Activated T-cell treated with anti-CD3 and anti-CD28 coated beads for 1 hour (primary cell): ENCODE results near the gene LRRK1.

ENCODE experiments used
- DNase-seq: peaks from one replicate; pipeline ENCODE4 v3.0.0-alpha.2; 2020; ENCODE audit warnings: low read depth

Gene LRRK1

DNA sequence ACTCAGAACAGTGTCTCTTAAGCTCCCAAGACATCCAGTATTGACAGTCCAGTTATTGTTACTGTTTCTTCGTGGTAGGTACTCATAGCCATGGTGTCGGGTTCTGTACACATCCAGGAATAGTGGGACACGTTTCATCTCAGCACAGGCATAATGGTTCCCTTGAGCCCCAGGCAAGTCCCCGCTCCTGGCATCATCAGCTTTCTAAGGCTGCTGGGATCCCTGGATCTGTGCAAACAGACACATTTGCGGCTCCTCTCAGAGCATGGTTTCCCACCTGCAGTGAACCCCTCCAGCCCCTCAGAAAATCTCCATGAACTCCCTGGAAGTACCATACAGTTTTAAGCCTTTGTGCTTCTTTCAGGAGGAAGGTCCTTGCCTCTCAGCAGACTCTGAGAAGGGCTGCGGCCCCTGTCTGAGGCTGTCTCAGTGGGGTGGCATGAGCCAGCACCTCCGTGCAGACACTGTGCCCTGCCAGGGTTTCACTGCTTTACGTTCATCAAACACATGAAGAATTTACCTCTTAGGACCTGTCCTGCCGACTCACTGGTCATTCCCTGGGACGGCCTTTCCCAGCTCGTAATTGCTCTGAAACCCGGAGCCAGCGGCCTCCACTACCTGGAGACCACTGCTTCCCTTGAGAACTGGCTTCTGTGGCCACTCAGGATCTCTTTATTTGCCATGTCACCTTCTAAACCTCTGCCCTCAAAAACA lies 124.9 kb downstream of the LRRK1 start:
- no peak for DNase-seq

DNA sequence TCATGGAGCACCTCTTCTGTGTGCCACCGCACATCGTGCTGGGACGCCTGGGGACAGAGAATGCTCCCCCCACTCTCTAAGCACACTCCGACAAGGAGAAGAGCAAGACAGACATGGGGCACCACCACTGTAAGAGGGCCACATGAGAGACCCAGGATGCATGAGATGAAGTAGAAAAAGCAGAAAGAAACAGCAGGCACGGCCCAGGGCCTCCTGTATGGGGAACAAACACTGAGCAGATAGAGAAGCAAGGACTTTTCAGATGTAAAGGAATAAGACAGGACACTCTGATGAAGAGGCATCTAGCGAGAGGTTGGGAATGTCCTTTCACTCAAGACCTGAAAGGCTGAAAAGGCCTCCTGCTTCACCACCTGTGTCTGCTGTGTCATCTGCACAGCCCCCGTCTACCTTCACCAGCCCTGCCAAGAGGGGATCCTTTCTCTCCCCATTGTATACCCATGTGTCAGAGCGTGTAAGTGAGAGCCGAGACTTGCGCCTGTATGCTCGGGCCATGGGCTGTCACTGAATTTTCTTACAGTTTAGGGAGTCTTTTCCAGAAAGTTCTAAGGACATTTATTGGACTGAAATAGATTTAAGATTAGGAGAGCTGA lies 125.6 kb downstream of the LRRK1 start:
- no peak for DNase-seq

DNA sequence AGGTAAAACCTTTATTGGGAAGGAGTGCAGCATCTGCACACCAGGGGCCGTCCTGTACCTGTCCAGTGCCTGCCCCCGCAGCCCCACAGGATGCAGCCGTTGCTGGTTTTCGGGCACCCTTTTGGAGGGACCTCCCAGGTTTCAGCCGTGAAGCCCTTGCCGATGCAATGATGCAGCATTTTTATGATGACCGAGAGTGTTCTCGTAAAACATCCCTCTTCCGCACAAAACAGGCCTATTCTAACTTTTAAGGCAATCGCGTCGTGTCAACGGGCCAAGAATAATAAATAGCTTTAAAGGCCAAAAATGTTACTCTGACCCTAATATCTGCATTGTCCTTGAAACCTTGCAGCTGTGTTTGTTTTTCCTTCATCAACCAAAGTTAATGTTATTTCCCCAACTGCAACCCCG lies 126.1 kb downstream of the LRRK1 start:
- no peak for DNase-seq

DNA sequence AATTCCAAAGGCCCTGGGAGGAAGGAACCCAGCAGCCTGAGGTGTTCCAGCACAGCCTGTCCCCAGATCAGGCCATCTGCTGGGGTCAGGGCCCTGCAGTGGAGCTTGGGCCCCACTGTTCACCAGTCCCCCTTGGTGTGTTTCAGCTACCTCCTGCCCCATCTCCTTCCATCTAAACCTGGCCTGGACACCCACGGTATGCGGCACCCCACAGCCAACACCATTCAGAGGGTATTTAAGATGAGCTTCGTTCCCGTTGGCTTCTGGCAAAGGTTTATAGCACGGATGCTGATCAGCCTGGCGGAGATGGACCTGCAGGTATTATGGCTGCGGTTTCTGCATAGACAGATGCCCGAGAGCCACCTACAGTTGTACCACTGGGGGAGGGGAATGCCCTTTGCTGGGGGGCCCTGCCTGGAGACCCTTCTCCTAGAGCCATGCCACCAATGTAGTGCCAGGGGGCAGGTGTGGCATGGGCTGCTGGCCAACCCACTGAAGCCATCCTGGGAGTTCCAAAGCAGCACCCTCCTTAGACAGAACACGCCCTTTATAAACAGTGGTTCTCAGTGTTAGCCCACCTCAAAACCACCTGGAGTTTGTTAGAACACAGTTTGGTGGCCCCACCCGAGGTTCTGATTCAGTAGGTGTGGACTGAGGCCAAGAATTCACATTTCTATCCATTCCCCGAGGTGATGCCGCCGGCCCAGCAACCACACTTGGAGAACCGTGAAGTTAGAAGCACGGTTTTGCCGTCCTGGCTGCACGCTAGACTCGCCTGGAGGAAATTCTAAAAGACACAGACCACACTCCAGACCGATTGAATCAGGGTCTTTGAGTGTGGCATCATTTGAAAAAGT lies 126.9 kb downstream of the LRRK1 start:
- DNase-seq: no peak

DNA sequence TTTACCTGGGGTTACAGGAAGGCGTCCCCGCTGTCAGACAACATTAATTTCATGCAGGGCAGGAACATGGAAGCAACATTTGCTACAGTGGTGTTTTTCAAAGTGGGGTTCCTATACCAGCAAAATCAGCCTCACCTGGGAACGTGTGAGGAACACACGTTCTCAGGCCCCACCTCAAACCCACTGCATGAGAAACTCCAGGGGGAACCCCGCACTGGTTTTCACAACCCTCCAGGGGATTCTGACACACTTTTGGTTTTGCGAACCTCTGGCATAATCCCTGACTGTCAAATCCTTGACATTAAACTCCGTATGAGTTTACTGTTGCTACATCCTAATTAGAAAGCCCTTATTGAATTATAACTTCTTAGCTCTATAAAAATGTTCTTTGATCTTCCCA lies 127.7 kb downstream of the LRRK1 start:
- no peak for DNase-seq

DNA sequence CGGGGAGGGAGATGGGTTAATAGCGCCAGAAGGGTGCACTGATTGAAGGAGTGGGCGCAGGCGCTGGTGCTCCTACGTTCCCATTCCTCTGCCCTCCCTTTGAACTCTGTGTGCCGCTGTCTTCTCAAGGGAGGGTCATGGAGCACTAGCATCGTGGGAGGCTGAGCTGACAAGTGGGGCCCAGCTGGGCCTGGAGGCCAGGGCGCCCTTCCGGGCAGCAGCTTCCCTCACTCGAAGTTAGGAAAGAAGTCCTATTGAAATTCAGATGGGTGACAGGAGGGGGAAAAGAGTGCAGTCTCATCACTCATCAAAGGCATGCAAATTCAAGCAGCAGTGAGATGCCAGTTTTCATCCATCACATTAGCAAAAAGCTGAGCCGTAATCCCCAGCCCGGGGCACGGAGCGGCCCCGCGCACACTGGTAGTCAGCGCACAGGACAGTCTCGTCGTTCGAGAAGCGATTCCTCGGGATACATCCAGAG lies 128.2 kb downstream of the LRRK1 start:
- DNase-seq: no peak

DNA sequence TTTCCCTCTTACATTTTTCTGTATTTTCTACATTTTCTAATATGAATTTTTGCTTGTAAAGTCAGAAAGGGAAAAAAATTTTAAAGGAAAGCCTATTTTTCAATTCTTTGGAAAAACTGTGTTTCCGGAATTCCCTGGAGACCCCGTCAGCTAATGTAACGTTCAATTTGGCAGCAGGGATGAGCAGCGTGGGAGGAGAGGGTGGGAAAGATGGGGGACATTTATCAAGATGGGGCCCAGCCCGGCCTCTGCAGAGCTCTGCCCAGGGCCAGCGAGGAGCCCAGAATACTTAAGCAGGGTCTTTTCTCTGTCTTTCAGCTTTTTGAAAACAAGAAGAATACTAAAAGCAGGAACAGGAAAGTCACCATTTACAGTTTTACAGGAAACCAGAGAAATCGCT lies 129.0 kb downstream of the LRRK1 start:
- no peak for DNase-seq

DNA sequence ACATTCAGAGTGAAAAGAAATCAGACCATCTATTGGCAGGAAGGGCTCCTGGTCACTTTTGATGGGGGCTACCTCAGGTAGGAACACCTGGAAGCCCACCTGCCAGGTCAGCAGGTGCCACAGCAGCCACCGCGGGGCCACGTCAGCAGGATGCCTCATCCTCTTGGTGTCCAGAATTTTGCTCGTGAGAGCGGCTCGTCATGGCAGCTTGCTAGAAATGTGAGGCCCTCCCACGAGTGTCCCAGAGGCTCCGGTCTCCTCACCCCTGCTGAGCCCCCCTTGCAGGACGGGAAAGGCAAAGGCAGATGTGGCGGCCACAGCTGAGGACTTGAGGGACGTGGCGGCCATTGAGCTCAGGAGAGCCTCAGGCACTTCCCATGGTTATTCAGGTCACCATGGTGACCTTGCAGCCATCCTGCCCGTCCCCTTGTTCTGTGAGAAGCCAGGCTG lies 129.4 kb downstream of the LRRK1 start:
- DNase-seq: no peak

DNA sequence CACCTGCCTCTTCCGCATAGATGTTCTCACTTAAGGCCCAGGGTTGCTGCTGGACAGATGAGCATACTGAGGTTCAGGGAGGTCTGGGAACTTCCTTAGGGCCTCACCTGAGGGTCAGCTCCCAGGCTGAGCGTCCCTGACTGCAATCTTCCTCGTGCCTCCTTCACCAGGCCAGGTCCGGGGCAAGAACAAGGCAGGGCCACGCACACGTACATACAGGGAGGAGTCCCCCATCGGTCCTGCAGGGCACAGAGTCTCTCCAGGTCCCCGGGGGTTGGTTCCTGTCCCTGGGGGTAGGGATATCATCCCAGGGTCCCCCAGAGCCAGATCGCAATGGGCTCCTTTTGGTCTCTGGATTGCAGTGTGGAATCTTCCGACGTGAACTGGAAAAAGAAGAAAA lies 130.1 kb downstream of the LRRK1 start:
- no peak for DNase-seq

DNA sequence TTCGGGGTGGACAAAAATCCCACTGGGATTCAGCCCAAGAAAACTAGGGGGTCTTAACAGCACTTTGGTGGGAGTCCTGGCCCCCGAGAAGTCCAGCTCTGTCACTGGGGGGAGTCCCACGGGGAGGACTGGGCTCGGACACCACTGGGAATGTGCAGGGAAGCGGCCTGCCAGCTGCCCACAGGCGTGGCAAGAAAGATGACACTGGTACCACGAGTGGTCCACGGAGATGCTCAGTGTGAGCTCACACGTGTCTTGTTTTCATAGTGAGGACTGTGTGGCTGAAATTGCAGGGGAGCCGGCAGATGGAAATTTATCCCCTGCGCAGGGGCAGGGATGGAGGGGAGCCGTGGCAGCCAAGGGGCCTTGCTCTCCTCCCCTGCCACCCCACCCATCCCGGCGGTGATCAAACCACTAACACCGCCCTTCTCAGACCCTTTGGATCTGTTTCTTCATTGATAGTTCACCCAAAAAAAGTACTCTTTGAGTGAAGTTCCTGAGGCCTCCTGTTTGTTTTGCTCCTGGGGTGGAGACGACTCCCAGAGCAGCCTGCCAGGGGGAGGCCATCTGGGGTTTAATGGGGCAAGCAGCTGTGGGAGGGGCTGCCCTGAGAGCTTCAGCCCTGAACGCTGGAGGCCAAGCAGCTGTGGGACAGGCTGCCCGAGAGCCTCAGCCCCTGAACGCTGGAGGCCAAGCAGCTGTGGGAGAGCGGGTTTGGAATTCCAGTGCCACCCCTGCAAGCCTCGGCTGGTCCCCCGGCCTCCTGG lies 130.9 kb downstream of the LRRK1 start:
- DNase-seq: no peak

DNA sequence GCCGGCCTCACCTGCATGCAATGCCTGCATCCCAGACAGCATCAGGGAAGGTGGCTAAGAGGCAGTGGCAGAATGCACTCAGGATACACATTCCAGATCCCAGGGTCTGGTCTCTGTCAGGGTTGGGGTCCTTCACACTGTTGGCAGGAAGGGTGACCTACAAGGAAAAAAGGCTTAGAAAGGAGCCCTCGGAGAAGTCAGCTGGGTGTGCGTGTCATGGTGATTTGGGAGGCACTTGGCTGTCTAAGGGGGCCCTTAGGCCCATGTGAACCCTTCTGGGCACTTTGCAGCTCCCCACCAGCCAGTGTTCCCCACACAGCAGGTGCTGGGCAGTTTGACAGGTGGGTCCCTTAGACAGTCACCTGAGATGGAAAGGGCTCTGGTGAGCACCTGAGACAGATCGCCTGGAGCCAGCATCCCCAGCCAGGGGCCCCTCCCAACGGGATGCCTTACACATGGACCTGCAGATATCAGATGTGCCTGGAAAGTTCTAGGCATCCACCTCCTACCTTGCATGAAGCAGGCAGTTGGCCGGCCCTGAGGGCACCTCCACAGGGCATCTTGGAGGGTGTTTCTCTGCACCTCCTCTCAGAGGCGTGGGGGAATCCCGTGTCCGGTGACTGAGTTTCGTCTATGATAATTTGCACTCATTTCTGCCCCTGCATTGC lies 131.6 kb downstream of the LRRK1 start:
- DNase-seq: no peak

DNA sequence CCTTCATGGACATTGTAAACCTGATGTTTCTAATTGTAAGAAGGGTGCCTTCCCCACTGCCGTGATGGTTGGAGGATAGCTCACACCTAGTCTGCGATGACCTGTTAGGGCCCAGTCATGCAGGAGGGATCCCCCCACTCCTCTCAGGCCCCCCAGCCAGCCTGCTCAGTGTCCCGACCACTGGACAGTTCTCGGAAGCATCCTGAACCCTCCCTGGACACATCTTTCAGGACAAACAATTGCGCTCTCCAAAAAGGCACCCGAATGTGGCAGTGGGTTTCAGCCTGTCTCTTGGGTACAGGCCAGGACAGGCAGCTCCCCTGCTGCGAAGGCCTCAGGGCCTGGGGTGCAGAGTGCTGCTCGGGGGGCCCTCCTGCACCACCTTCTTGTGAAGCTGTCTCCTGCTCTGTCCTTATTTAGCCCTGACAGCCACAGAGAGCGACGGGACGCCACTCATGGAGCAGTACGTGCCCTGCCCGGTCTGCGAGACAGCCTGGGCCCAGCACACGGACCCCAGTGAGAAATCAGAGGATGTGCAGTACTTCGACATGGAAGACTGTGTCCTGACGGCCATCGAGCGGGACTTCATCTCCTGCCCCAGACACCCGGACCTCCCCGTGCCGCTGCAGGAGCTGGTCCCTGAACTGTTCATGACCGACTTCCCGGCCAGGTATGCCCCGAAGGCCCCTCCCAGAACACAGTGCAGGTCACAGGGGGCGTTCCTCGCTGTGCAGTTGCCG lies 132.3 kb downstream of the LRRK1 start:
- no peak for DNase-seq

DNA sequence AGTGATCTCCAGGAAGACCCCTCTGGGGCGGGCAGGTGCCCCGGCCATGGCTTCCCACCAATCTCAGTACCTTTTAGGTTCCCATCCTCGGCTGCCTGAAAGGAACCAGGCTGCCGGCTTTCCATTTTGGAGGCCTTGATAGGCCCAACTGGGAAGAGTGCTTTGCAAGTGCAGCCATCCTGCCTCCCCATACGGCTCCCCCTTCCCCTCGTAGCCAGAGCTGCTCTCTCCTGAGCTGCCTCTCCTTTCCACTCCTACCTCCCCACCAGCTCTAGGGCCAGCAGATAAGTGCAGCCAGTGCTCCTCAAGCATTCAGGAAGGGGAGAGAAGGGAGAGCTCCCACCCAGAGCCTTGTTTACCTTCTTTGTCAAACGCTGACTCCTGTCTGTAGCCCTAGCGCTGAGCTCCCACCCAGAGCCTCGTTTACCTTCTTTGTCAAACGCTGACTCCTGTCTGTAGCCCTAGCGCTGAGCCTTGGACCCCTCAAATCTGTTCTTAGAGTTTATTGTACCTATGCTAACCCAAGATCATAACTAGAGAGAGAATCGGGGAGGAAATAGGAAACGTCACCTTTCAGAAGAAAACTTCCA lies 133.0 kb downstream of the LRRK1 start:
- no peak for DNase-seq

DNA sequence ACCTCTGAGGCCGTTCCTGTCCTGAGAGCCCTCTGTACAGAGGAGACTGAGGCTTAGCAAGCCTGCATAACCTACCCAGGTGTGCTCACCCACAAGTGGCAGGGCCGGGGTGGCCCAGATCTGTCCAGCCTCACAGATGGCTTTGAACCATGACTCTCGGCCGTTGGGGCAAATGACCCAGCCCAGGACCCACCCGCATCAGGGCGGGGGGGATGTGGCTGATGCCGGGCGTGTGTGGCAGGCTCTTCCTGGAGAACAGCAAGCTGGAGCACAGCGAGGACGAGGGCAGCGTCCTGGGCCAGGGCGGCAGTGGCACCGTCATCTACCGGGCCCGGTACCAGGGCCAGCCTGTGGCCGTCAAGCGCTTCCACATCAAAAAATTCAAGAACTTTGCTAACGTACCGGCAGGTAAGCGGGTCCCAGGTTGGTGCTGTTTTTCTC lies 133.5 kb downstream of the LRRK1 start:
- no peak for DNase-seq

DNA sequence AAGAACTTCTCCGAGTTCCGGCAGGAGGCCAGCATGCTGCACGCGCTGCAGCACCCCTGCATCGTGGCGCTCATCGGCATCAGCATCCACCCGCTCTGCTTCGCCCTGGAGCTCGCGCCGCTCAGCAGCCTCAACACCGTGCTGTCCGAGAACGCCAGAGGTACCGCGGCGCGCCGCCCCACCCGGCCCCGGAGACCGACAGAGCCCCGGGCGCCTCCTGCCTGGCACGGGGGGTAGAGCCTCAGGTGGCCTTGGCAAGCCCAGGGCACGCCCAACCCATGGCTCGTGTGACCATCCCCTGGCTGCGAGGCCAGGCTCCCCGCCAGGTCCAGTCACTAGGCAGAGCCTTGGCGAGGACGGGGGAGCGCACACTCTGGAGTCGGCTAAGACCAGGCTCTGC lies 134.1 kb downstream of the LRRK1 start:
- no peak for DNase-seq

DNA sequence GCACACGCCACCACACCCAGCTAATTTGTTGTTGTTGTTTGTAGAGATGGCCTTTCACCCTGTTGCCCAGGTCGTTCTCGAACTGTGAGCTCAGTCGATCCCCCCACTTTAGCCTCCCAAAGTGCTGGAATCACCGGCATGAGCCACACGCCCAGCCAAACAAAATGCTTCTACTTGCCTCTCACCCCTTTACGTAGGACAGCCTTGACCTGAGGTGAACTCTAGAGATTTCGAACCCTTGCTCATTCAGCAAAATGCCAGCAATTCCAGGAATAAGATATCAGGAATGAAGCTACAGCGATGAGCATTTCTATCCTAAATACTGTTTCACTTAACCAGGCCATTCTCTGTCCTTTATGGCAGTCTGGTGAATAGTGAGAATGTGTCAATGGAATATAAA lies 135.0 kb downstream of the LRRK1 start:
- no peak for DNase-seq

DNA sequence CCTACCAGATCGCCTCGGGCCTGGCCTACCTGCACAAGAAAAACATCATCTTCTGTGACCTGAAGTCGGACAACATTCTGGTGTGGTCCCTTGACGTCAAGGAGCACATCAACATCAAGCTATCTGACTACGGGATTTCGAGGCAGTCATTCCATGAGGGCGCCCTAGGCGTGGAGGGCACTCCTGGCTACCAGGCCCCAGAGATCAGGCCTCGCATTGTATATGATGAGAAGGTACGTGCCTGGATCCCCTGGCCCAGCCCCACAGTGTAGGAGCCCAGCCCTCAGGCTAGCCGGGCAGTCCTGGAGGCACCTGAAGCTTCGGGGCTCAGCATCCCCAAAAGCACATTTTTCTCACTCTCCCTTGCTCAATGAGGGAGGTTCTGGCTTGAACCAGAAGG lies 135.8 kb downstream of the LRRK1 start:
- no peak for DNase-seq

DNA sequence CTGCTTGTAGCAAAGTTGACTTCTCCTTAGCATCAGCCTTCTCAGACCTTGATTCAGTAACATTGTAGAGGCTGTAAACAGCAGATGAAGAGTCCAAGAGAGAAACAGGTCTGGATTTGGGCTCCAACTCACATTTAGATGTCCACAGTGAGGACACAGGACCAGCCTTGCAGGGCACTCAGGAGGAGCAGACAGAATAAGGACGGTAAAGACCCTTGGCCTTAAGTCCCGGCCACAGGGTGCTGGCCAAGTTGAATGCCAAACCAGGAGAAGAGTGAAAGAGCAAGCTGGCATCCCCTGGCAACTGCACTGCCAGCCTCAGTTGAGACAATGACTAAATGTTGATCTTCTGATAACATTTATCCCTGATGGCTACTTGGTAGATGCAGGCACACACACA lies 136.3 kb downstream of the LRRK1 start:
- no peak for DNase-seq

DNA sequence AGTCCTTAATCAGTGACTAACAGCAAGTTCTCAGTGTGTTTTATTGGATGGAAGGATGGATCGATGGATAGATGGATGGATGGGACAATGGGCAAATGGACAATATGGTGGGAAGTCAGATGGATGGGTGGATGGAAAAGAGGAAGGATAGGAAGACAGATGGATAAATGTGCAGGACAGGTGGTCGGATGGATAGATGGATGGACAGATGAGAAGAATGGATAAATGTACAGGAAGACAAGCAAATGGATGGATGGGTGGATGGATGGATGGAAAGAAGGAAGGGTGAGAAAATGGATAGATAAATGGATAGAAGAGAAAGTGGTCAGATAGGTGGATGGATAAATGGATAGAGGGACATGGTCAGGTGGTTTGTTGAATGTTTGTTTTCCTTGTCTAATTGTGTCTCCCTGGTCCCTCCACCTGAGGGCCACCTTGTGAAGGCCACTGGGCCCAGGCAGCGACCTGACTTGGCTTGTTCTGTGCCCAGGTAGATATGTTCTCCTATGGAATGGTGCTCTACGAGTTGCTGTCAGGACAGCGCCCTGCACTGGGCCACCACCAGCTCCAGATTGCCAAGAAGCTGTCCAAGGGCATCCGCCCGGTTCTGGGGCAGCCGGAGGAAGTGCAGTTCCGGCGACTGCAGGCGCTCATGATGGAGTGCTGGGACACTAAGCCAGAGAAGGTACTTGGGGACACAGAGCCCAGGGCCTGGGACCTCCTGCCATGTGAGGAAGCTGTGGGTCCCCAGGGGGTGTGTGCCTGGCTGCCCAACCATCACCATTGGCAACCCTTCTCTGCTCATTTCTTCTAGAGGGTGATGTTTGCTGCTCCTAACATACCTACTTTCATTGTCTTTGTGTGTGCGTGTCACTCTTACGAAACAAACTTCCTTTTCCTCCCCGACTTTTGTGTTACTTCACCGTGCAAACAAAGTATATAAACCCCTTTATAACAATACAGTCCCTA lies 137.5 kb downstream of the LRRK1 start:
- no peak for DNase-seq
